Nephron progenitor cell (in vitro differentiated cells): ENCODE results near the gene CDH8.

Source experiments
- DNase-seq: peaks from one replicate; pipeline ENCODE4 v3.0.0; 2021
- H3K27ac Mint-ChIP-seq: 2 replicates; pipeline ENCODE4 v1.8.0; 2021; ENCODE audit warnings: mild to moderate bottlenecking, moderate library complexity, mixed read lengths
- H3K27me3 Mint-ChIP-seq: 2 replicates; pipeline ENCODE4 v1.8.0; 2021; ENCODE audit warnings: mild to moderate bottlenecking, low read depth, mixed read lengths; ENCODE audit not compliant: poor library complexity
- H3K36me3 Mint-ChIP-seq: 2 replicates; pipeline ENCODE4 v1.8.0; 2021; ENCODE audit warnings: low read depth, mixed read lengths
- H3K4me1 Mint-ChIP-seq: 2 replicates; pipeline ENCODE4 v1.8.0; 2021; ENCODE audit warnings: mixed read lengths
- H3K4me3 Mint-ChIP-seq: 2 replicates; pipeline ENCODE4 v1.8.0; 2021; ENCODE audit warnings: mild to moderate bottlenecking, moderate library complexity, mixed read lengths
- H3K9me3 Mint-ChIP-seq: 2 replicates; pipeline ENCODE4 v1.8.0; 2021; ENCODE audit warnings: mild to moderate bottlenecking, moderate library complexity, mixed read lengths
- TF ChIP-seq, protein P1 (sequence below): fragments of 200-600 bp; sonication (generic); IDR thresholded peaks from 2 replicates; pipeline ENCODE4 v1.5.0; 2021; ENCODE audit warnings: antibody characterized with exemption

The CDH8 gene

DNA sequence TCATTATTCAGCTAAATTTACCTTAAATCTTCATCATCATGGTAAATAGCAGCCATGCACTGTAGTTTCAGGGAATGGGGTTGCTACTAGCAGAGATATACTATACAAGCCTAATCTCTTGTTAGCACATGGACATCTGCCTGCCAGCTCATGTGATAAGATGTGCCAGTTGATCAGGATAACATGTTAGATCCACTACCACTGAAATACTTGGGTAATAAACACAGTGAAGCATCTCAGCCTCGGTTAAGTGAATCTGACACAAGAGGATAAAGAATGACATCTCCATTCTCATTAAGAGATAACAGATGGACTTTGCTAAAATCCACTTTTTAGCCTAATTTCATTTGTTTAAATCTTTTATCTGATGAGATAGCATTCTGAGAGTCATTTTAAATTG is 256.1 kb downstream of the CDH8 start:
- DNase-seq = no peak
- TF ChIP-seq, protein P1, sequence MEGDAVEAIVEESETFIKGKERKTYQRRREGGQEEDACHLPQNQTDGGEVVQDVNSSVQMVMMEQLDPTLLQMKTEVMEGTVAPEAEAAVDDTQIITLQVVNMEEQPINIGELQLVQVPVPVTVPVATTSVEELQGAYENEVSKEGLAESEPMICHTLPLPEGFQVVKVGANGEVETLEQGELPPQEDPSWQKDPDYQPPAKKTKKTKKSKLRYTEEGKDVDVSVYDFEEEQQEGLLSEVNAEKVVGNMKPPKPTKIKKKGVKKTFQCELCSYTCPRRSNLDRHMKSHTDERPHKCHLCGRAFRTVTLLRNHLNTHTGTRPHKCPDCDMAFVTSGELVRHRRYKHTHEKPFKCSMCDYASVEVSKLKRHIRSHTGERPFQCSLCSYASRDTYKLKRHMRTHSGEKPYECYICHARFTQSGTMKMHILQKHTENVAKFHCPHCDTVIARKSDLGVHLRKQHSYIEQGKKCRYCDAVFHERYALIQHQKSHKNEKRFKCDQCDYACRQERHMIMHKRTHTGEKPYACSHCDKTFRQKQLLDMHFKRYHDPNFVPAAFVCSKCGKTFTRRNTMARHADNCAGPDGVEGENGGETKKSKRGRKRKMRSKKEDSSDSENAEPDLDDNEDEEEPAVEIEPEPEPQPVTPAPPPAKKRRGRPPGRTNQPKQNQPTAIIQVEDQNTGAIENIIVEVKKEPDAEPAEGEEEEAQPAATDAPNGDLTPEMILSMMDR = no peak
- Mint-ChIP-seq H3K27ac (no peak overlapping the region), H3K4me3 (no peak overlapping the region), H3K27me3 (no peaks in the 10 kb centered on the region), H3K9me3 (peaks cover 13% of the 10 kb centered on the region), H3K4me1 (no peaks in the 10 kb centered on the region), H3K36me3 (peaks cover 4% of the 10 kb centered on the region)

DNA sequence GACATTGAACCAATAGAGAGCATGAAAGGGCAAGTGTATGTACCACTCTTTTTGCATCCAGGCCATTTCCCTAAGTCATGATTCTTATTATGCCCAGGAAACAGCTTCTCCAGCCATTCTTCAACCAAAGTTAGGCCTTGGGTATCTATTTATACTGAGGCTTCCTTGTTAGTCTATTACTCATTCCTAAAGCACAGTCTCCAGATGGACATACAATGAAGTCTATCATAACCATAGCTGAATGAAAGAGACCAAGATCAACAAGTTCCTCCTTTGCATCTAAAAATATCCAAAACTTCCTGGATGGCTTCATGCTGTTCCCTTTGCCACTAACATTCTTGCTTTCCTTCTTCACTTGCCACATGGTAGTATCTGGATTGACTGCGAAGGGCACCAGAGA is 265.9 kb downstream of the CDH8 start:
- H3K4me3 Mint-ChIP-seq = no peak overlapping the region
- no peak overlapping the region for H3K27ac Mint-ChIP-seq

DNA sequence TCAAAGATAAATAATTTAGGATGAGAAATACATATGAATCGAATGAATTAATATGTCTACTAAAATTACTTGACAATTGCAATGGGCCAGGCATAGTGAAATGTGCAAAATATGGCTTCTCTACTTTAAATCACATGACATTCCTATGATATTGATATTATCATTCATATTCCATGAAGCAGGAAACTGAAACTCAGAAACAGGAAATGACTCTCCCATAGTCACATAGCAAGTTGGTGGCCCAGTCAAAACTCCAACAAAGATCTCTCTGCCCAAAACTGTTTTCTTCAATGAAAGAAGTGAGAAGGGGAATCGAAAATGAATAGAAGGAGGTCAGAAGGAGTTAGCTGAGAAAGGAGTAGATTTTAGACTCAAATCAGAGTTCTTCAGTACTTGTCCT is 272.2 kb downstream of the CDH8 start:
- no peaks in the 10 kb centered on the region for H3K4me1 Mint-ChIP-seq
- no peaks in the 10 kb centered on the region for H3K9me3 Mint-ChIP-seq
- no peak overlapping the region for H3K27ac Mint-ChIP-seq
- H3K27me3 Mint-ChIP-seq = peaks cover 8% of the 10 kb centered on the region
- no peak for DNase-seq
- no peak overlapping the region for H3K4me3 Mint-ChIP-seq
- H3K36me3 Mint-ChIP-seq = no peaks in the 10 kb centered on the region
- TF ChIP-seq, protein P1 = no peak

More for the DNA sequence above, 265.9 kb downstream of the CDH8 start:
- Mint-ChIP-seq H3K4me1 (no peaks in the 10 kb centered on the region), H3K27me3 (no peaks in the 10 kb centered on the region), H3K9me3 (no peaks in the 10 kb centered on the region), H3K36me3 (no peaks in the 10 kb centered on the region)
- DNase-seq = no peak
- TF ChIP-seq, protein P1 = no peak

DNA sequence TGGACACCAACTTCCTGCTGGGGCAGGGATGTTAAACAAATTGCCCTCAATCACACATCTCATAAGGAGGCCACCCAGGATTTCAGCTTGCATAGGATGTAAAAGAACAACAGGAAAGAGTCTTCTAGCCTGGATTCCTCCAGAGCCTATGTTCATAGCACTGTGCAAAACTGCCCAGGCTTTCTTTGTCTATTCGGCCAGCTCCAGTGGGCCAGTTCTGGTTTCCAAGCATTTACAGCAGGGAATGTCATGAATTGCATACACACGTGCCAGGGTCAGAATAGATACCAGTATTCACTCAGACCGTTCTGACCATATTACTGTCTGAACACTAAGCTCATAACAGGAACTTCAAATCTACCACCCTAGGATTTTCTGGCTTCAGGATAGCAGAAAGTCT is 273.2 kb downstream of the CDH8 start:
- Mint-ChIP-seq H3K36me3 (no peaks in the 10 kb centered on the region), H3K27ac (no peak overlapping the region), H3K27me3 (peaks cover 8% of the 10 kb centered on the region), H3K4me3 (no peak overlapping the region), H3K4me1 (no peaks in the 10 kb centered on the region), H3K9me3 (no peaks in the 10 kb centered on the region)
- no peak for DNase-seq
- TF ChIP-seq, protein P1 = no peak

DNA sequence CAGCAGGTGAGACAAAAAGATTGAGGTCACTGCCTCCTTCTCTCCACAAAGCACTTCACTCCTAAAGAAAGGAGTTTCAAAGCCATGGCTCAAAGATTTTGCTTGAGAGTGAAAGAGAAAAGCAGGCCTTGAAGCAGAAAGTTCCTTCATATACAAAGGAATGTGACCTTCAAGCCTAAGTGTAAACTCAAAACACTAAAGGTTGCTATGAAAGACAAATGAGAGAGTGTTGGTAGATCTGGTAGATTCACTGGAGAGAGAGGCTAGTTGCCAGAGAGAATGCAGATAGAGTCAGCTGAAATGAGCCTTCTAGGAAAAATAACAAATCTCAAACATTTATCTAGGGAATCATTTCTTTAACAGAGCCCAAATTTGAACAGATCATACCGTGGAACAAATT is 305.2 kb downstream of the CDH8 start:
- Mint-ChIP-seq H3K9me3 (no peaks in the 10 kb centered on the region), H3K27ac (no peak overlapping the region)
- TF ChIP-seq, protein P1 = no peak

DNA sequence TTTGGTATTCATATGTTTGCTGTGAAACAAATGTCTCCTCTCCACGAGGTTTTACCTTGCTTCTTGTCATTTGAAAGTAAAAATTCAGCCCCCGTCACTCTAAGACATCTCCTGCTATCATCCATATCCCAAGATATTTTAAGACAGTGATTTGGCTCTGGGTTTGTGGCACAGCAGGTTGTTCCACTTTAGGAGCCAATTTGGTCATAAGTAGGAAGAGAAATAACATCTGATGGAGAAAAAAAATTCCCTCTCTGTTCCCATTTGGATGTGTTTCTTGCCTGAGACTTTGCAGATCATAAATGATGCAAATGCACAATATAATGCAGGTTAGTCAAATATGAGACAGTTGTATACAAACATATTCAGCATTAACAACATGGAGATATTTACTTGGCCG is 309.5 kb downstream of the CDH8 start:
- TF ChIP-seq, protein P1 = no peak
- Mint-ChIP-seq H3K36me3 (no peaks in the 10 kb centered on the region), H3K4me1 (peaks cover 8% of the 10 kb centered on the region), H3K27me3 (no peaks in the 10 kb centered on the region), H3K9me3 (no peaks in the 10 kb centered on the region), H3K27ac (no peak overlapping the region), H3K4me3 (no peak overlapping the region)
- no peak for DNase-seq

More for the DNA sequence above, 305.2 kb downstream of the CDH8 start:
- Mint-ChIP-seq H3K4me3 (no peak overlapping the region), H3K27me3 (peaks cover 3% of the 10 kb centered on the region), H3K4me1 (peaks cover 8% of the 10 kb centered on the region), H3K36me3 (no peaks in the 10 kb centered on the region)
- no peak for DNase-seq
